Erythroblast (primary cell): ENCODE results near the gene KCNH8.

Source experiments
- GATA1 ChIP-seq: IDR thresholded peaks from 2 replicates; pipeline ENCODE4 v1.6.1; 2011; ENCODE audit warnings: low read depth, mild to moderate bottlenecking, control low read depth, low read length, moderate library complexity
- POLR2A ChIP-seq: IDR thresholded peaks from 2 replicates; pipeline ENCODE4 v1.6.1; 2011; ENCODE audit warnings: mild to moderate bottlenecking, low read length

DNA sequence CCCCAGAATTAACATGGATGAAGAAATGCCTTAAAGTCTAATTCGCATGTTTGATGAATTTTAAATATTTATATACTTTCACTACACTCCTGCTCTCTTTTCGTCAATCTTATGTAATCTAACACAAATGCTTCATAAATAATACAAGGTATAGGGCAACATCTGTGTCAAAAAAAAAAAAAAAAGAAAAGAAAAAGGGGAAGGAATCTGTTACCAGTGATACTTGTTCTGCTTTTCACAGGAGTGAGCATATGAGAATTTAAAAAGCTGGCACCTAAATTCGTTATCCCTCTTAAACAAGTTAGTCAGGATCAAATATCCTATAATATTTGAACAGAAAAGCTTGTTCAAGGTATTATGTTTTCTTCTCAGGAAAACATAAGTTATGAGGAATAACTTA is 243.8 kb downstream of the KCNH8 start:
- no peak for TF ChIP-seq POLR2A
- TF ChIP-seq GATA1 = no peak
